Panc1 (cell line): ENCODE measurements around the gene OR4D6. TPM values are rescaled to one million over a fixed set of nuclear protein-coding genes. Genes with fewer than 3 reads are reported as not detected.

Experiments
- ATAC-seq: fragments of 200-7000 bp; cut with Tn5 transposase; 2 replicates; pipeline ENCODE4 v1.9.1; 2020; ENCODE audit warnings: mild to moderate bottlenecking, moderate library complexity
- BruUV-seq: library from RNA; stranded (reverse); fragments of 400-500 nt; replicated peaks from 2 replicates; lab custom pipeline; 2021; lab: Mats Ljungman, UMichigan
- CTCF ChIA-PET: fragments of 300-600 bp; sonication (Branson Sonifier 250); formaldehyde crosslinking; loops from one replicate; lab custom pipeline; 2022; ENCODE audit warnings: antibody characterized with exemption; lab: Charles Lee
- POLR2A ChIA-PET: fragments of 300-600 bp; sonication (Branson Sonifier 250); formaldehyde crosslinking; loops from one replicate; lab custom pipeline; 2022; ENCODE audit warnings: antibody characterized with exemption; lab: Charles Lee
- DNase-seq: peaks from one replicate; pipeline ENCODE4 v3.0.0-alpha.2; 2010; ENCODE audit warnings: low read depth, low spot score
- H3K27ac ChIP-seq: 2 replicates; pipeline ENCODE4 v1.5.1; 2011; ENCODE audit warnings: mild to moderate bottlenecking, low read length, inconsistent platforms
- H3K27me3 ChIP-seq: fragments of 200-500 bp; sonication (Bioruptor generic); 2 replicates; pipeline ENCODE4 v1.6.0; 2014; ENCODE audit warnings: low read length, inconsistent platforms; ENCODE audit not compliant: control insufficient read depth, insufficient read depth
- H3K36me3 ChIP-seq: fragments of 200-500 bp; sonication (Bioruptor generic); 2 replicates; pipeline ENCODE4 v1.5.1; 2014; ENCODE audit warnings: inconsistent platforms, mild to moderate bottlenecking, low read length, moderate library complexity; ENCODE audit not compliant: control insufficient read depth, insufficient read depth
- H3K4me1 ChIP-seq: 2 replicates; pipeline ENCODE4 v1.5.1; 2011; ENCODE audit warnings: inconsistent platforms, mild to moderate bottlenecking, low read length, moderate library complexity; ENCODE audit not compliant: control insufficient read depth, insufficient read depth
- H3K4me3 ChIP-seq, 2 experiments: 2 replicates each; pipeline ENCODE4 v1.5.1; 2011 to 2012; ENCODE audit warnings: low read depth in 2 of 2, low read length in 2 of 2, mild to moderate bottlenecking in 2 of 2, inconsistent platforms in 1 of 2, moderate library complexity in 1 of 2
- H3K9me3 ChIP-seq: fragments of 200-500 bp; sonication (Bioruptor generic); 2 replicates; pipeline ENCODE4 v1.5.1; 2014; ENCODE audit warnings: low read depth, mild to moderate bottlenecking, inconsistent platforms, low read length, moderate library complexity; ENCODE audit not compliant: control insufficient read depth, insufficient read depth
- POLR2AphosphoS5 ChIP-seq: IDR thresholded peaks from 2 replicates; pipeline ENCODE4 v1.6.1; 2012; ENCODE audit warnings: mild to moderate bottlenecking, low read depth, low read length, moderate library complexity
- SIN3A ChIP-seq: IDR thresholded peaks from 2 replicates; pipeline ENCODE4 v1.6.1; 2012; ENCODE audit warnings: low read depth, mild to moderate bottlenecking, low read length, moderate library complexity, borderline replicate concordance; ENCODE audit not compliant: insufficient read depth
- TCF7L2 ChIP-seq: IDR thresholded peaks from 2 replicates; pipeline ENCODE4 v1.6.1; 2011; ENCODE audit warnings: mild to moderate bottlenecking, low read depth, low read length, inconsistent platforms
- in situ Hi-C: cut with HindIII; loops from 2 replicates; pipeline ENCODE4 v1.10.0; 2016; ENCODE audit warnings: low sequenced_read_pairs, low pct_unique_long_range_greater_than_20kb
- intact Hi-C: fragments of 100-400 bp; cut with micrococcal nuclease; formaldehyde crosslinking; loops from one replicate; pipeline ENCODE4 v1.10.0; 2022; ENCODE audit not compliant: unreplicated experiment
- total RNA-seq: library from RNA; stranded (reverse); gene quantifications from one replicate; pipeline ENCODE4 v1.2.1, GENCODE V29; 2021; ENCODE audit not compliant: unreplicated experiment
- TF ChIP-seq, protein P1 (sequence below), 2 experiments: IDR thresholded peaks; 2 replicates each; pipeline ENCODE4 v1.6.1; 2011 to 2012; ENCODE audit warnings: low read depth in 2 of 2, control low read depth in 1 of 2, low read length in 1 of 2, mild to moderate bottlenecking in 1 of 2, moderate library complexity in 1 of 2; ENCODE audit not compliant: insufficient read depth in 1 of 2
- TF ChIP-seq, protein P2 (sequence below): fragments of 450-650 bp; IDR thresholded peaks from 2 replicates; pipeline ENCODE4 v1.5.1; 2017; ENCODE audit warnings: mild to moderate bottlenecking

OR4D6 gene
- total RNA-seq, 1 experiment from 2014 or later, result not detected

DNA sequence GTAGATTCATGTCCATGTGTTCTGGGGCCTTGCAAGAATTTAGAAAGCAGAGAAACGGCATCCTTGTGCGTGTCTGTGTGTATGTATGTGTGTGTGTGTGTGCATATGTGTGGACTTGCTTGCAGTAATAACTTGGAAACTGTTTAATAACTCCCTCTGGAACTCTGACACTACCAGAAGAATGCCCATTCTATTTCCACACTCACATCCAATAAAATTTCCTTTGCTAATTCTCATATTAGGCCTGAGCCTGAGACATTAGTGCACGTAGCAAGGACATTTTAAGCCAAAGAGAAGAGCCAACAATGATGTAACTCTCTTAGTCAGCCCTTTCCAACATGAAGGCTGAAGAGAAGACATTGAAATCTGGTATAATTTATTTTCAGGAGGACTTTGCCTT is 3.2 kb downstream of the OR4D6 start:
- BruUV-seq, result no TSS peak
- no peaks in the 10 kb centered on the region for H3K9me3 ChIP-seq
- H3K27me3 ChIP-seq, result no peaks in the 10 kb centered on the region
- H3K4me1 ChIP-seq, result no peaks in the 10 kb centered on the region
- no peaks in the 10 kb centered on the region for H3K36me3 ChIP-seq
- no peak overlapping the region for H3K27ac ChIP-seq
- in situ Hi-C loops, result no loop called here
- ChIA-PET POLR2A (no interaction called here), CTCF (no interaction called here)
- no peak for DNase-seq
- intact Hi-C loops, result no loop called here
- TF ChIP-seq, protein P1, sequence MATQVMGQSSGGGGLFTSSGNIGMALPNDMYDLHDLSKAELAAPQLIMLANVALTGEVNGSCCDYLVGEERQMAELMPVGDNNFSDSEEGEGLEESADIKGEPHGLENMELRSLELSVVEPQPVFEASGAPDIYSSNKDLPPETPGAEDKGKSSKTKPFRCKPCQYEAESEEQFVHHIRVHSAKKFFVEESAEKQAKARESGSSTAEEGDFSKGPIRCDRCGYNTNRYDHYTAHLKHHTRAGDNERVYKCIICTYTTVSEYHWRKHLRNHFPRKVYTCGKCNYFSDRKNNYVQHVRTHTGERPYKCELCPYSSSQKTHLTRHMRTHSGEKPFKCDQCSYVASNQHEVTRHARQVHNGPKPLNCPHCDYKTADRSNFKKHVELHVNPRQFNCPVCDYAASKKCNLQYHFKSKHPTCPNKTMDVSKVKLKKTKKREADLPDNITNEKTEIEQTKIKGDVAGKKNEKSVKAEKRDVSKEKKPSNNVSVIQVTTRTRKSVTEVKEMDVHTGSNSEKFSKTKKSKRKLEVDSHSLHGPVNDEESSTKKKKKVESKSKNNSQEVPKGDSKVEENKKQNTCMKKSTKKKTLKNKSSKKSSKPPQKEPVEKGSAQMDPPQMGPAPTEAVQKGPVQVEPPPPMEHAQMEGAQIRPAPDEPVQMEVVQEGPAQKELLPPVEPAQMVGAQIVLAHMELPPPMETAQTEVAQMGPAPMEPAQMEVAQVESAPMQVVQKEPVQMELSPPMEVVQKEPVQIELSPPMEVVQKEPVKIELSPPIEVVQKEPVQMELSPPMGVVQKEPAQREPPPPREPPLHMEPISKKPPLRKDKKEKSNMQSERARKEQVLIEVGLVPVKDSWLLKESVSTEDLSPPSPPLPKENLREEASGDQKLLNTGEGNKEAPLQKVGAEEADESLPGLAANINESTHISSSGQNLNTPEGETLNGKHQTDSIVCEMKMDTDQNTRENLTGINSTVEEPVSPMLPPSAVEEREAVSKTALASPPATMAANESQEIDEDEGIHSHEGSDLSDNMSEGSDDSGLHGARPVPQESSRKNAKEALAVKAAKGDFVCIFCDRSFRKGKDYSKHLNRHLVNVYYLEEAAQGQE (IDR thresholded peaks at IDR 0.05; ENCODE audit: insufficient read depth in 1 of 2, low read depth in 2 of 2, low read length in 1 of 2), result no peak
- TF ChIP-seq SIN3A (no peak), TCF7L2 (no peak), POLR2AphosphoS5 (no peak)
- TF ChIP-seq, protein P2, sequence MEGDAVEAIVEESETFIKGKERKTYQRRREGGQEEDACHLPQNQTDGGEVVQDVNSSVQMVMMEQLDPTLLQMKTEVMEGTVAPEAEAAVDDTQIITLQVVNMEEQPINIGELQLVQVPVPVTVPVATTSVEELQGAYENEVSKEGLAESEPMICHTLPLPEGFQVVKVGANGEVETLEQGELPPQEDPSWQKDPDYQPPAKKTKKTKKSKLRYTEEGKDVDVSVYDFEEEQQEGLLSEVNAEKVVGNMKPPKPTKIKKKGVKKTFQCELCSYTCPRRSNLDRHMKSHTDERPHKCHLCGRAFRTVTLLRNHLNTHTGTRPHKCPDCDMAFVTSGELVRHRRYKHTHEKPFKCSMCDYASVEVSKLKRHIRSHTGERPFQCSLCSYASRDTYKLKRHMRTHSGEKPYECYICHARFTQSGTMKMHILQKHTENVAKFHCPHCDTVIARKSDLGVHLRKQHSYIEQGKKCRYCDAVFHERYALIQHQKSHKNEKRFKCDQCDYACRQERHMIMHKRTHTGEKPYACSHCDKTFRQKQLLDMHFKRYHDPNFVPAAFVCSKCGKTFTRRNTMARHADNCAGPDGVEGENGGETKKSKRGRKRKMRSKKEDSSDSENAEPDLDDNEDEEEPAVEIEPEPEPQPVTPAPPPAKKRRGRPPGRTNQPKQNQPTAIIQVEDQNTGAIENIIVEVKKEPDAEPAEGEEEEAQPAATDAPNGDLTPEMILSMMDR, result no peak
- no peak for ATAC-seq
- no peak overlapping the region for H3K4me3 ChIP-seq

DNA sequence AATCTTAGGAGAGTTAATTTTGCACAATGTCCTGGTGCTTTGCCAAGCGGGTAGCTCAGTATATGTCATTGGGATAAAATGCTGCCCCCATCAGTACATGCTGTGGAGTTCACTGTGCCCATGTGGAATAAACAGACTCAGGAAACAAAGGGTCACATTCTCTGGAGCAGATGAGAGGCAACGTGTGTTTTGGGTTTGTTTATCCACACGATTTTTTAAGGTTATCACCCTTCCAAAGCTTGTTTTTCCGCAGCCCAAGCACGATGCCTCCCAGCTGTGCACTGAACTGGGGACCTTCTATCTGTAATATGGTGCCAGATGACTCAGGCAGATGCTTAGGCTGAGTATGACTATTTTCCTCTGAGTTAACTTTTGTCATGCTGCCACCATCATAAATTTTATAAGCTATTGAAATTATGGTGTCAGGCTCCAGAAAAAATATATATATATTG is 6.5 kb downstream of the OR4D6 start:
- intact Hi-C loops (no loop called here), in situ Hi-C loops (no loop called here)
- ChIA-PET POLR2A (no interaction called here), CTCF (interaction anchor here (0.7 kb wide), 1 partner anchor 291 kb away, joined by 3 read pairs; the partner anchor contains the start of gene DTX4)
- DNase-seq (no peak), ATAC-seq (no peak)
- BruUV-seq, result no TSS peak
- Histone ChIP-seq H3K4me3 (no peak overlapping the region), H3K9me3 (no peaks in the 10 kb centered on the region), H3K4me1 (no peaks in the 10 kb centered on the region), H3K27me3 (no peaks in the 10 kb centered on the region), H3K36me3 (no peaks in the 10 kb centered on the region), H3K27ac (no peak overlapping the region)
- TF ChIP-seq POLR2AphosphoS5, result no peak
- TF ChIP-seq TCF7L2, result no peak
- TF ChIP-seq SIN3A, result no peak
- TF ChIP-seq, protein P1 (IDR thresholded peaks at IDR 0.05; ENCODE audit: insufficient read depth in 1 of 2, low read depth in 2 of 2, low read length in 1 of 2), result no peak
- TF ChIP-seq, protein P2, result no peak
